Erythroblast (primary cell): Measurements from ENCODE around the gene KLHL29.

ENCODE experiments used
- GATA1 ChIP-seq: IDR thresholded peaks from 2 replicates; pipeline ENCODE4 v1.6.1; 2011; ENCODE audit warnings: low read depth, mild to moderate bottlenecking, control low read depth, low read length, moderate library complexity
- POLR2A ChIP-seq: IDR thresholded peaks from 2 replicates; pipeline ENCODE4 v1.6.1; 2011; ENCODE audit warnings: mild to moderate bottlenecking, low read length

DNA sequence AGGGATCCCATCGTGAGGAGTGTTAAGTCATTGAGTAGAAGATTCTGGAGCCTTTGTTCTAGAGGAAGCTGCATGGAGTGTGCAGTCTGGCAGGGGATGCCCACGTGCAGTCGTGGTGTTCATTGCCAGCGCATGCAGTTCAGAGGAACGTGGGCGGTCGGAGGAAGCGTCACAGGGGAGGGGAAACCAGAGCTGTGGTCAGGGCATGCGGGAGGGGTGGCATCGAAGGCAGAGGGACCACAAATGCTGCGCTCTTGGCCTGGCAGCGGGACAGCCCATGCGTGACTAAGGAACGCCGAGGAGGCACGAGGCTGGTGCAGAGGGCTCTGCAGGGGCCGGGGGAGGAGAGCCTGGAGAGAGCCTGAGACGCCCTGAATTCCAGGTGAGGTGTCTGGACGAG, 141.1 kb downstream of the KLHL29 start:
- TF ChIP-seq POLR2A (no peak), GATA1 (no peak)
